Measurements from ENCODE around the gene FMNL2.
"Not testable (repeated sequence)": the region's sequence is repeated elsewhere in the genome, so short reads cannot be mapped to it uniquely, and the experiment has no call there.

Gene FMNL2

GRCh38 chr2:152335016-152335725, at the start of gene FMNL2:
TSS of gene FMNL2 (plus strand) at chr2:152335174.
- DNase-seq = peak; percentile 87

GRCh38 chr2:152292991-152293390, 42.0 kb upstream of the FMNL2 start:
- no peak for DNase-seq

GRCh38 chr2:152297715-152298114, 37.3 kb upstream of the FMNL2 start:
- no peak for DNase-seq

- no peak for DNase-seq
Measured at GRCh38 chr2:152298754-152299153, 36.2 kb upstream of the FMNL2 start.

GRCh38 chr2:152301131-152301530, 33.8 kb upstream of the FMNL2 start:
- DNase-seq = no peak

- no peak for DNase-seq
Measured at GRCh38 chr2:152303951-152304350, 31.0 kb upstream of the FMNL2 start.

- no peak for DNase-seq
Measured at GRCh38 chr2:152304836-152305235, 30.1 kb upstream of the FMNL2 start.

GRCh38 chr2:152307863-152308262, 27.1 kb upstream of the FMNL2 start:
- no peak for DNase-seq

GRCh38 chr2:152309352-152310214, 25.4 kb upstream of the FMNL2 start:
- DNase-seq = no peak

- no peak for DNase-seq
Measured at GRCh38 chr2:152319822-152320570, 15.0 kb upstream of the FMNL2 start.

- DNase-seq = no peak
Measured at GRCh38 chr2:152320814-152321213, 14.2 kb upstream of the FMNL2 start.

- DNase-seq = no peak
Measured at GRCh38 chr2:152322222-152322621, 12.8 kb upstream of the FMNL2 start.

GRCh38 chr2:152325126-152325525, 9.8 kb upstream of the FMNL2 start:
- not testable (repeated sequence) for DNase-seq

- DNase-seq = no peak
Measured at GRCh38 chr2:152326710-152327109, 8.3 kb upstream of the FMNL2 start.

- DNase-seq = no peak
Measured at GRCh38 chr2:152328013-152328412, 7.0 kb upstream of the FMNL2 start.

- no peak for DNase-seq
Measured at GRCh38 chr2:152330235-152330866, 4.6 kb upstream of the FMNL2 start.

- DNase-seq = no peak
Measured at GRCh38 chr2:152334701-152335015, 316 bp upstream of the FMNL2 start.

GRCh38 chr2:152335726-152336118, 748 bp downstream of the FMNL2 start:
- no peak for DNase-seq

- peak; percentile 50 for DNase-seq
Measured at GRCh38 chr2:152336119-152336853, 1.3 kb downstream of the FMNL2 start.

GRCh38 chr2:152336854-152337510, 2.0 kb downstream of the FMNL2 start:
- DNase-seq = peak; percentile 11

- DNase-seq = no peak
Measured at GRCh38 chr2:152337511-152337903, 2.5 kb downstream of the FMNL2 start.
